K562 (cell line): Measurements from ENCODE around the gene GUCY2F. TPM values are rescaled to one million over a fixed set of nuclear protein-coding genes. Genes with fewer than 3 reads are reported as not detected.

Experiments used
- ASH1L ChIP-seq: fragments of 450-650 bp; IDR thresholded peaks from 2 replicates; pipeline ENCODE4 v1.6.1; 2018; ENCODE audit warnings: borderline replicate concordance, mild to moderate bottlenecking, low read depth; ENCODE audit not compliant: partially characterized antibody
- BCL6 ChIP-seq: fragments of 250-450 bp; sonication (Bioruptor Pico); IDR thresholded peaks from 2 replicates; pipeline ENCODE4 v1.4.0; 2020
- CSDE1 ChIP-seq, 2 experiments: fragments of 450-650 bp; IDR thresholded peaks; 2 replicates each; pipeline ENCODE4 v1.6.1; 2016; ENCODE audit warnings: mild to moderate bottlenecking in 1 of 2
- HMG20A ChIP-seq: fragments of 450-650 bp; formaldehyde crosslinking; conservative IDR thresholded peaks from 2 replicates; pipeline ENCODE4 v1.4.0; 2020; ENCODE audit warnings: mild to moderate bottlenecking, mixed read lengths
- MAFK ChIP-seq: IDR thresholded peaks from 2 replicates; pipeline ENCODE4 v1.6.1; 2011; ENCODE audit warnings: low read length, improper control_type of control experiment
- MEIS2 ChIP-seq: fragments of 450-650 bp; IDR thresholded peaks from 2 replicates; pipeline ENCODE4 v1.6.1; 2014; ENCODE audit warnings: mild to moderate bottlenecking; ENCODE audit not compliant: partially characterized antibody
- MTF1 ChIP-seq: fragments of 250-450 bp; sonication (Bioruptor Pico); IDR thresholded peaks from 2 replicates; pipeline ENCODE4 v1.9.0; 2021; ENCODE audit warnings: moderate library complexity, mild to moderate bottlenecking, inconsistent platforms, borderline replicate concordance
- NEUROD1 ChIP-seq: fragments of 150-350 bp; IDR thresholded peaks from 2 replicates; pipeline ENCODE4 v1.6.1; 2014; ENCODE audit warnings: borderline replicate concordance, low read length, low read depth; ENCODE audit not compliant: partially characterized antibody
- NR1H2 ChIP-seq: sonication (generic); formaldehyde crosslinking; IDR thresholded peaks from 2 replicates; pipeline ENCODE4 v1.4.0; 2020; ENCODE audit warnings: mild to moderate bottlenecking, missing genetic modification reagents
- PRPF4 ChIP-seq: fragments of 200-400 bp; formaldehyde crosslinking; IDR thresholded peaks from one replicate; pipeline ENCODE4 v1.6.1; 2017; ENCODE audit warnings: low read length, low read depth, mild to moderate bottlenecking; ENCODE audit not compliant: insufficient read depth, poor library complexity, severe bottlenecking
- SREBF2 ChIP-seq: sonication (generic); formaldehyde crosslinking; IDR thresholded peaks from 2 replicates; pipeline ENCODE4 v1.4.0; 2020; ENCODE audit warnings: mild to moderate bottlenecking, missing genetic modification reagents
- ZC3H8 ChIP-seq: fragments of 450-650 bp; IDR thresholded peaks from 2 replicates; pipeline ENCODE4 v1.6.1; 2017
- ZHX1 ChIP-seq: fragments of 150-350 bp; conservative IDR thresholded peaks from 2 replicates; pipeline ENCODE4 v1.6.1; 2014; ENCODE audit warnings: low read length
- ZNF263 ChIP-seq: sonication (generic); formaldehyde crosslinking; IDR thresholded peaks from 2 replicates; pipeline ENCODE4 v1.8.0; 2022; ENCODE audit warnings: mild to moderate bottlenecking, missing genetic modification reagents, borderline replicate concordance
- ZNF584 ChIP-seq: fragments of 200-800 bp; sonication (Bioruptor generic); IDR thresholded peaks from 2 replicates; pipeline ENCODE4 v1.6.1; 2016; ENCODE audit warnings: low read depth, mild to moderate bottlenecking, missing genetic modification characterization, missing compliant biosample characterization
- ZNF764 ChIP-seq: fragments of 250-450 bp; sonication (Bioruptor Pico); IDR thresholded peaks from 2 replicates; pipeline ENCODE4 v1.4.0; 2020; ENCODE audit warnings: low read depth, mild to moderate bottlenecking, moderate library complexity
- polyA plus RNA-seq, 8 experiments: library from polyadenylated mRNA; depleted of rRNA in 4 of 8; stranded (reverse) in 5 of 8; unstranded in 3 of 8; fragments of >200 nt; fragmentation: Nextera tagmentation in 2 of 8; fragmentation: Illumina TruSeq in 1 of 8; extraction: Ambion mirVana in 2 of 8; extraction: Trizol in 1 of 8; gene quantifications; 2 replicates each; pipeline versions ENCODE4 v1.2.1 to v1.2.3, GENCODE V29; 2011 to 2014; ENCODE audit warnings: inconsistent platforms in 1 of 8, missing spikeins in 1 of 8
- total RNA-seq, 7 experiments: library from RNA; depleted of rRNA in 6 of 7; stranded (reverse); fragments of >200 nt in 6 of 7; fragmentation: Illumina TruSeq in 2 of 7; extraction: Trizol in 2 of 7; gene quantifications; 2 replicates each; pipeline versions ENCODE4 v1.2.1 to v1.2.3, GENCODE V29; 2011 to 2021; ENCODE audit warnings: low replicate concordance in 1 of 7
- TF ChIP-seq, protein P1 (sequence below): IDR thresholded peaks from 2 replicates; pipeline ENCODE4 v1.6.1; 2011; ENCODE audit warnings: borderline replicate concordance, low read depth, mild to moderate bottlenecking, moderate library complexity, low read length; ENCODE audit not compliant: insufficient read depth, poor library complexity, severe bottlenecking
- TF ChIP-seq, protein P2 (sequence below): fragments of 450-650 bp; IDR thresholded peaks from 2 replicates; pipeline ENCODE4 v1.6.1; 2016; ENCODE audit warnings: low read depth, mild to moderate bottlenecking, moderate library complexity
- TF ChIP-seq, protein P3 (sequence below): fragments of 450-650 bp; formaldehyde crosslinking; IDR thresholded peaks from 2 replicates; pipeline ENCODE4 v1.4.0; 2022; ENCODE audit warnings: missing genetic modification characterization
- TF ChIP-seq, protein P4 (sequence below): fragments of 250-450 bp; sonication (Bioruptor Pico); IDR thresholded peaks from 2 replicates; pipeline ENCODE4 v1.9.0; 2021; ENCODE audit warnings: mild to moderate bottlenecking, inconsistent platforms

Gene GUCY2F
- total and polyA plus RNA-seq, 9 of the 15 experiments (the other 6 are each of a cell fraction or from before 2014, with no cell fraction given) = 0.01 to 0.06 (median 0.05) TPM; not detected in 6

DNA sequence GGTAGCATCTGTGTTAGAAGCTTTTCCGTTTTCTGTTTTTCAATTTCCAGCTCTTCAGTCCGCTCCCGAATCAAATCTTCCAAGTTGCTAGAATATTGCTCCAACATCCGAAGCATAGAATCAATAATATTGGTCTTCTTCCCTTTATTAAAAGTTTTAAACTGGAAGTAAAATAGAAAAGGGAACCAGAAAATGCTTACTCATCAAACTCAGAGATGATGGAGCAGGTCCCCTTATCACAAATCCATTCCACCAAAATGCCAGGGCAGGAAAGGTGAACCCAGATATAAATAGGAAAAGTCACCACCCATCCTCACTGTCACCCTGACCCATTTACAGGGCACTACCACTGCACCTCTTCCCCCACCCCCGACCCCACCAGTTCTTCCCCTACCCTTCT is 89.0 kb downstream of the GUCY2F start (continued):
- TF ChIP-seq BCL6 (CRISPR knock-in tag) (no peak), SREBF2 (CRISPR knock-in tag) (no peak), ZNF764 (CRISPR knock-in tag) (no peak), NEUROD1 (no peak), MAFK (peak; percentile 82), PRPF4 (no peak), ZC3H8 (no peak), ZNF263 (no peak), MTF1 (no peak), ZNF584 (CRISPR knock-in tag) (no peak), ZHX1 (no peak), NR1H2 (CRISPR knock-in tag) (no peak), CSDE1 (IDR thresholded peaks at IDR 0.05) (no peak), HMG20A (CRISPR knock-in tag) (no peak), ASH1L (no peak), MEIS2 (no peak)
- TF ChIP-seq, protein P1, sequence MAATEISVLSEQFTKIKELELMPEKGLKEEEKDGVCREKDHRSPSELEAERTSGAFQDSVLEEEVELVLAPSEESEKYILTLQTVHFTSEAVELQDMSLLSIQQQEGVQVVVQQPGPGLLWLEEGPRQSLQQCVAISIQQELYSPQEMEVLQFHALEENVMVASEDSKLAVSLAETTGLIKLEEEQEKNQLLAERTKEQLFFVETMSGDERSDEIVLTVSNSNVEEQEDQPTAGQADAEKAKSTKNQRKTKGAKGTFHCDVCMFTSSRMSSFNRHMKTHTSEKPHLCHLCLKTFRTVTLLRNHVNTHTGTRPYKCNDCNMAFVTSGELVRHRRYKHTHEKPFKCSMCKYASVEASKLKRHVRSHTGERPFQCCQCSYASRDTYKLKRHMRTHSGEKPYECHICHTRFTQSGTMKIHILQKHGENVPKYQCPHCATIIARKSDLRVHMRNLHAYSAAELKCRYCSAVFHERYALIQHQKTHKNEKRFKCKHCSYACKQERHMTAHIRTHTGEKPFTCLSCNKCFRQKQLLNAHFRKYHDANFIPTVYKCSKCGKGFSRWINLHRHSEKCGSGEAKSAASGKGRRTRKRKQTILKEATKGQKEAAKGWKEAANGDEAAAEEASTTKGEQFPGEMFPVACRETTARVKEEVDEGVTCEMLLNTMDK = no peak
- TF ChIP-seq, protein P2, sequence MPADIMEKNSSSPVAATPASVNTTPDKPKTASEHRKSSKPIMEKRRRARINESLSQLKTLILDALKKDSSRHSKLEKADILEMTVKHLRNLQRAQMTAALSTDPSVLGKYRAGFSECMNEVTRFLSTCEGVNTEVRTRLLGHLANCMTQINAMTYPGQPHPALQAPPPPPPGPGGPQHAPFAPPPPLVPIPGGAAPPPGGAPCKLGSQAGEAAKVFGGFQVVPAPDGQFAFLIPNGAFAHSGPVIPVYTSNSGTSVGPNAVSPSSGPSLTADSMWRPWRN = no peak
- TF ChIP-seq, protein P3, sequence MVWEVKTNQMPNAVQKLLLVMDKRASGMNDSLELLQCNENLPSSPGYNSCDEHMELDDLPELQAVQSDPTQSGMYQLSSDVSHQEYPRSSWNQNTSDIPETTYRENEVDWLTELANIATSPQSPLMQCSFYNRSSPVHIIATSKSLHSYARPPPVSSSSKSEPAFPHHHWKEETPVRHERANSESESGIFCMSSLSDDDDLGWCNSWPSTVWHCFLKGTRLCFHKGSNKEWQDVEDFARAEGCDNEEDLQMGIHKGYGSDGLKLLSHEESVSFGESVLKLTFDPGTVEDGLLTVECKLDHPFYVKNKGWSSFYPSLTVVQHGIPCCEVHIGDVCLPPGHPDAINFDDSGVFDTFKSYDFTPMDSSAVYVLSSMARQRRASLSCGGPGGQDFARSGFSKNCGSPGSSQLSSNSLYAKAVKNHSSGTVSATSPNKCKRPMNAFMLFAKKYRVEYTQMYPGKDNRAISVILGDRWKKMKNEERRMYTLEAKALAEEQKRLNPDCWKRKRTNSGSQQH (CRISPR knock-in tag) = no peak
- TF ChIP-seq, protein P4, sequence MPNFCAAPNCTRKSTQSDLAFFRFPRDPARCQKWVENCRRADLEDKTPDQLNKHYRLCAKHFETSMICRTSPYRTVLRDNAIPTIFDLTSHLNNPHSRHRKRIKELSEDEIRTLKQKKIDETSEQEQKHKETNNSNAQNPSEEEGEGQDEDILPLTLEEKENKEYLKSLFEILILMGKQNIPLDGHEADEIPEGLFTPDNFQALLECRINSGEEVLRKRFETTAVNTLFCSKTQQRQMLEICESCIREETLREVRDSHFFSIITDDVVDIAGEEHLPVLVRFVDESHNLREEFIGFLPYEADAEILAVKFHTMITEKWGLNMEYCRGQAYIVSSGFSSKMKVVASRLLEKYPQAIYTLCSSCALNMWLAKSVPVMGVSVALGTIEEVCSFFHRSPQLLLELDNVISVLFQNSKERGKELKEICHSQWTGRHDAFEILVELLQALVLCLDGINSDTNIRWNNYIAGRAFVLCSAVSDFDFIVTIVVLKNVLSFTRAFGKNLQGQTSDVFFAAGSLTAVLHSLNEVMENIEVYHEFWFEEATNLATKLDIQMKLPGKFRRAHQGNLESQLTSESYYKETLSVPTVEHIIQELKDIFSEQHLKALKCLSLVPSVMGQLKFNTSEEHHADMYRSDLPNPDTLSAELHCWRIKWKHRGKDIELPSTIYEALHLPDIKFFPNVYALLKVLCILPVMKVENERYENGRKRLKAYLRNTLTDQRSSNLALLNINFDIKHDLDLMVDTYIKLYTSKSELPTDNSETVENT = no peak
